ENCODE data around the gene SPDYE2.
"Not testable (repeated sequence)": the region's sequence is repeated elsewhere in the genome, so short reads cannot be mapped to it uniquely, and the experiment has no call there.

DNA sequence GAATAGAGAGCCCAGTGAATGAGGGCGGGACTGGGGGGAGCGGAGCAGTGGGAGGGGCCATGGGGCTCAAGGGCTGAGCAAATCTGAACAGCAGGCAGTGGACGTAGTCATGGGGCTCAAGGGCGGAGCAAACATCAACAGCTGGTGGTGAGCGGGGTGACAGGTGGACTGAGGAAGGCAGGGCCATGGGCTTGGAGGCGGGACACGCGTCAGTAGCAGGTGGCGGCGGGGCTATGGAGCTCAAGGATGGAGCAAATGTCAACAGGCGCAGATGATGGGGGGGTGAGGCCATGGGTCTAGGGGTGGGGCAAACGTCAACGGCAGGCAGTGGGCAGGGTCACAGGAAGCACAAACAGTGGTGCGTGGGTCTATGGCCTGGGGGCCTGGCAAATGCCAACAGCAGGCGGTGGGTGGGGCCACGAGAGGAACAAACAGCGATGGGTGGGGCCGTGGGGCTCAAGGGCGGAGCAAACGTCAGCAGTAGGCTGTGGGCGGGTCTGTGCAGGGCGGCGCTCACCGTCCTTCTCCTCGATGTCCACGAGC, 41.5 kb downstream of the SPDYE2 start:
- TF ChIP-seq, protein P1, sequence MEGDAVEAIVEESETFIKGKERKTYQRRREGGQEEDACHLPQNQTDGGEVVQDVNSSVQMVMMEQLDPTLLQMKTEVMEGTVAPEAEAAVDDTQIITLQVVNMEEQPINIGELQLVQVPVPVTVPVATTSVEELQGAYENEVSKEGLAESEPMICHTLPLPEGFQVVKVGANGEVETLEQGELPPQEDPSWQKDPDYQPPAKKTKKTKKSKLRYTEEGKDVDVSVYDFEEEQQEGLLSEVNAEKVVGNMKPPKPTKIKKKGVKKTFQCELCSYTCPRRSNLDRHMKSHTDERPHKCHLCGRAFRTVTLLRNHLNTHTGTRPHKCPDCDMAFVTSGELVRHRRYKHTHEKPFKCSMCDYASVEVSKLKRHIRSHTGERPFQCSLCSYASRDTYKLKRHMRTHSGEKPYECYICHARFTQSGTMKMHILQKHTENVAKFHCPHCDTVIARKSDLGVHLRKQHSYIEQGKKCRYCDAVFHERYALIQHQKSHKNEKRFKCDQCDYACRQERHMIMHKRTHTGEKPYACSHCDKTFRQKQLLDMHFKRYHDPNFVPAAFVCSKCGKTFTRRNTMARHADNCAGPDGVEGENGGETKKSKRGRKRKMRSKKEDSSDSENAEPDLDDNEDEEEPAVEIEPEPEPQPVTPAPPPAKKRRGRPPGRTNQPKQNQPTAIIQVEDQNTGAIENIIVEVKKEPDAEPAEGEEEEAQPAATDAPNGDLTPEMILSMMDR (IDR thresholded peaks at IDR 0.05) = not testable (repeated sequence)
- not testable (repeated sequence) for TF ChIP-seq POLR2A (IDR thresholded peaks at IDR 0.05)
